Liver (tissue), 3 donors: ENCODE measurements around the gene MYADML2.

ENCODE experiments used
- FOXA1 ChIP-seq: IDR thresholded peaks from 2 replicates; pipeline ENCODE4 v1.6.1; 2016; ENCODE audit warnings: antibody characterized with exemption
- FOXA2 ChIP-seq: IDR thresholded peaks from 2 replicates; pipeline ENCODE4 v1.6.1; 2016; ENCODE audit warnings: antibody characterized with exemption
- HNF4A ChIP-seq, 2 donors: conservative IDR thresholded peaks; 2 replicates each; pipeline ENCODE4 v1.6.1; 2016; ENCODE audit warnings: antibody characterized with exemption in 2 of 2, mild to moderate bottlenecking in 2 of 2
- JUND ChIP-seq, 2 donors: IDR thresholded peaks; 2 replicates each; pipeline ENCODE4 v1.6.1; 2016; ENCODE audit warnings: antibody characterized with exemption in 2 of 2
- NR2F2 ChIP-seq: IDR thresholded peaks from 2 replicates; pipeline ENCODE4 v1.6.1; 2016; ENCODE audit warnings: antibody characterized with exemption
- RXRA ChIP-seq, 2 donors: IDR thresholded peaks; 2 replicates each; pipeline ENCODE4 v1.6.1; 2017 to 2018; ENCODE audit warnings: antibody characterized with exemption in 2 of 2, mild to moderate bottlenecking in 1 of 2
- SP1 ChIP-seq: IDR thresholded peaks from 2 replicates; pipeline ENCODE4 v1.6.1; 2018; ENCODE audit warnings: antibody characterized with exemption, mild to moderate bottlenecking
- TAF1 ChIP-seq: conservative IDR thresholded peaks from 2 replicates; pipeline ENCODE4 v1.6.1; 2016; ENCODE audit warnings: antibody characterized with exemption, mild to moderate bottlenecking
- YY1 ChIP-seq: IDR thresholded peaks from 2 replicates; pipeline ENCODE4 v1.6.1; 2016; ENCODE audit warnings: antibody characterized with exemption, mild to moderate bottlenecking
- TF ChIP-seq, protein P1 (sequence below): fragments of 150-350 bp; IDR thresholded peaks from 2 replicates; pipeline ENCODE4 v1.5.1; 2017; ENCODE audit warnings: improper control_type of control experiment, low read depth, low read length; ENCODE audit not compliant: missing input control
- TF ChIP-seq, protein P2 (sequence below): IDR thresholded peaks from 2 replicates; pipeline ENCODE4 v1.6.1; 2016; ENCODE audit warnings: antibody characterized with exemption
- TF ChIP-seq, protein P3 (sequence below): IDR thresholded peaks from 2 replicates; pipeline ENCODE4 v1.6.1; 2016; ENCODE audit warnings: antibody characterized with exemption, mild to moderate bottlenecking
- TF ChIP-seq, protein P4 (sequence below): IDR thresholded peaks from 2 replicates; pipeline ENCODE4 v1.6.1; 2016; ENCODE audit warnings: antibody characterized with exemption
- donor health status: healthy.
- donor health status: healthy.

DNA sequence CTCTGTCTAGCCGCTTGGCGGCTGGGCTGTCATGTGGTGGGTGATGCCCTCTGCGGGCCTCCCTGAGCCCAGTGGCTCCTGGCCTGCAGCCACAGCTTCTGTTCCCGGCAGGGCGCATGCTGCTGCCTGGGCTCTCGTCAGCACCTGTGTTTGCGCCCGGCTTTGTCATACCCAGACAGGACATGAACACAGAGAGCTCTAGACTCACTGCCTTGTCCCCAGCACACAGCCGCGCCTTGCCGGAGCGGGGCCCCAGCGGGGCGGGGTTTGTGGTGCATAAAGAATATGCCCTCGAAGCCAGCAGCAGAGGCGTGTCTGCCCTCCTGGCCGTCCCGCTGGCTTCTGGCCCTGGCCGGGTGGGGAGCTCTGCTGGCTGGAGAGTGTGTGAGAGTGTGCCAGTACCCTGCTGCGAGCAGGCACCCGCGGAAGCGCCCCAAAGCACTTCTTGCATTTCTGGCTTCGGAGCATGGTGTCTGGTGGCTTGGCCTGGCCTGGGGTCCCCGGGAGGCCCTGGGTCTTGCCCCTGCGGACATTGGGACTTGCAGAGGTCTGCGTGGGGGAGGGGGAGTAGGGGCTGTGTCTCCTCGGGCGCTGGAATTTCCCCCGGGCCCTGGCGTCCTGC lies 44.8 kb upstream of the MYADML2 start:
- TF ChIP-seq, protein P1, sequence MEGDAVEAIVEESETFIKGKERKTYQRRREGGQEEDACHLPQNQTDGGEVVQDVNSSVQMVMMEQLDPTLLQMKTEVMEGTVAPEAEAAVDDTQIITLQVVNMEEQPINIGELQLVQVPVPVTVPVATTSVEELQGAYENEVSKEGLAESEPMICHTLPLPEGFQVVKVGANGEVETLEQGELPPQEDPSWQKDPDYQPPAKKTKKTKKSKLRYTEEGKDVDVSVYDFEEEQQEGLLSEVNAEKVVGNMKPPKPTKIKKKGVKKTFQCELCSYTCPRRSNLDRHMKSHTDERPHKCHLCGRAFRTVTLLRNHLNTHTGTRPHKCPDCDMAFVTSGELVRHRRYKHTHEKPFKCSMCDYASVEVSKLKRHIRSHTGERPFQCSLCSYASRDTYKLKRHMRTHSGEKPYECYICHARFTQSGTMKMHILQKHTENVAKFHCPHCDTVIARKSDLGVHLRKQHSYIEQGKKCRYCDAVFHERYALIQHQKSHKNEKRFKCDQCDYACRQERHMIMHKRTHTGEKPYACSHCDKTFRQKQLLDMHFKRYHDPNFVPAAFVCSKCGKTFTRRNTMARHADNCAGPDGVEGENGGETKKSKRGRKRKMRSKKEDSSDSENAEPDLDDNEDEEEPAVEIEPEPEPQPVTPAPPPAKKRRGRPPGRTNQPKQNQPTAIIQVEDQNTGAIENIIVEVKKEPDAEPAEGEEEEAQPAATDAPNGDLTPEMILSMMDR: no peak
- TF ChIP-seq, protein P2, sequence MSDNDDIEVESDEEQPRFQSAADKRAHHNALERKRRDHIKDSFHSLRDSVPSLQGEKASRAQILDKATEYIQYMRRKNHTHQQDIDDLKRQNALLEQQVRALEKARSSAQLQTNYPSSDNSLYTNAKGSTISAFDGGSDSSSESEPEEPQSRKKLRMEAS: no peak
- TF ChIP-seq TAF1: no peak
- TF ChIP-seq HNF4A (conservative IDR thresholded peaks at IDR 0.05): peak in 1 of 2 donors; percentile 48
- no peak for TF ChIP-seq JUND (IDR thresholded peaks at IDR 0.05)
- no peak for TF ChIP-seq FOXA2
- TF ChIP-seq NR2F2: no peak
- peak; percentile 71 for TF ChIP-seq SP1
- TF ChIP-seq, protein P3, sequence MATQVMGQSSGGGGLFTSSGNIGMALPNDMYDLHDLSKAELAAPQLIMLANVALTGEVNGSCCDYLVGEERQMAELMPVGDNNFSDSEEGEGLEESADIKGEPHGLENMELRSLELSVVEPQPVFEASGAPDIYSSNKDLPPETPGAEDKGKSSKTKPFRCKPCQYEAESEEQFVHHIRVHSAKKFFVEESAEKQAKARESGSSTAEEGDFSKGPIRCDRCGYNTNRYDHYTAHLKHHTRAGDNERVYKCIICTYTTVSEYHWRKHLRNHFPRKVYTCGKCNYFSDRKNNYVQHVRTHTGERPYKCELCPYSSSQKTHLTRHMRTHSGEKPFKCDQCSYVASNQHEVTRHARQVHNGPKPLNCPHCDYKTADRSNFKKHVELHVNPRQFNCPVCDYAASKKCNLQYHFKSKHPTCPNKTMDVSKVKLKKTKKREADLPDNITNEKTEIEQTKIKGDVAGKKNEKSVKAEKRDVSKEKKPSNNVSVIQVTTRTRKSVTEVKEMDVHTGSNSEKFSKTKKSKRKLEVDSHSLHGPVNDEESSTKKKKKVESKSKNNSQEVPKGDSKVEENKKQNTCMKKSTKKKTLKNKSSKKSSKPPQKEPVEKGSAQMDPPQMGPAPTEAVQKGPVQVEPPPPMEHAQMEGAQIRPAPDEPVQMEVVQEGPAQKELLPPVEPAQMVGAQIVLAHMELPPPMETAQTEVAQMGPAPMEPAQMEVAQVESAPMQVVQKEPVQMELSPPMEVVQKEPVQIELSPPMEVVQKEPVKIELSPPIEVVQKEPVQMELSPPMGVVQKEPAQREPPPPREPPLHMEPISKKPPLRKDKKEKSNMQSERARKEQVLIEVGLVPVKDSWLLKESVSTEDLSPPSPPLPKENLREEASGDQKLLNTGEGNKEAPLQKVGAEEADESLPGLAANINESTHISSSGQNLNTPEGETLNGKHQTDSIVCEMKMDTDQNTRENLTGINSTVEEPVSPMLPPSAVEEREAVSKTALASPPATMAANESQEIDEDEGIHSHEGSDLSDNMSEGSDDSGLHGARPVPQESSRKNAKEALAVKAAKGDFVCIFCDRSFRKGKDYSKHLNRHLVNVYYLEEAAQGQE: peak; percentile 52
- TF ChIP-seq YY1: peak; percentile 53
- no peak for TF ChIP-seq FOXA1
- TF ChIP-seq, protein P4, sequence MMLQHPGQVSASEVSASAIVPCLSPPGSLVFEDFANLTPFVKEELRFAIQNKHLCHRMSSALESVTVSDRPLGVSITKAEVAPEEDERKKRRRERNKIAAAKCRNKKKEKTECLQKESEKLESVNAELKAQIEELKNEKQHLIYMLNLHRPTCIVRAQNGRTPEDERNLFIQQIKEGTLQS: no peak
- peak; percentile 57 to 63 for TF ChIP-seq RXRA (IDR thresholded peaks at IDR 0.05)
